Measurements from ENCODE around the gene SLC25A47. TPM values are rescaled to one million over a fixed set of nuclear protein-coding genes. Genes with fewer than 3 reads are reported as not detected.

SLC25A47 gene
- total RNA-seq, 2 donors from 2014 or later = not detected

DNA sequence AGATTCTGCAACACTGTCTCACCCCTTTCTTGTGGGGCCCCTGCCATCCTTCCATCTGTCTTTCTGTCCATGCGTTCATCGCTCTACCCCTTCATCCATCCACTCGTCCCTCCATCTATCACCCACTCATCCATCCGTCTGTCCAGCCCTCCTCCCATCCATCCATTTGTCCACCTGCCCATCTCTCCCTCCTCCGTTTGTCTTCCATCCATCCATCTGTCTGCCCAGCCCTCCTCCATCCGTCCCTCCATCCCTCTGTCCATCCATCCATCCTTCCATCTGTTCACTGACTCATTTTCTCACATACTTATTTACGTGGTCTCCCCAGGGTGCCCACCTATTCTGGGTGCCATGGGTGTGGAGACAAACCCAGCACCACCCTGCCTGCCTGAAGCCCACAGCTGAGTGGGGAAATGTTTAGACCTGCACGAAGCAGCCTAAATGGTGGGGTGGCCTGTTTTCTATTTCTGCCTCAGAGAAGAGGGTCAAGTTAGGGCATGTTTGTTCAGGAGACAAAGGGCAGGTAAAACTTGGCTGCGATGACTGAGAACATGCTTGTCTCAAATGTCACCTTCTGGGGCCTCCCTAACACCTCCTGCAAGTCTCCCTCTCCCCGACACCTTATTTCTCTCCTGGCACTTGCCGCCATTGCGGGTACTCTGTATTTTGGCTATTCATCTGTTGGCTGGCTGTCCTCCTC is 2.8 kb upstream of the SLC25A47 start:
- Histone ChIP-seq H3K9me3 (no peaks in the 10 kb centered on the region), H3K36me3 (no peaks in the 10 kb centered on the region), H3K27ac (no peak overlapping the region), H3K27me3 (replicated peaks; ENCODE audit: insufficient read depth) (no peaks in the 10 kb centered on the region), H3K4me3 (no peak overlapping the region), H3K4me1 (ENCODE audit: control insufficient read depth in 1 of 2, low read depth in 2 of 2) (peaks cover 2 to 9% of the 10 kb centered on the region in 2 donors)
- no peak for DNase-seq (ENCODE audit: low spot score)
- TF ChIP-seq, protein P1, sequence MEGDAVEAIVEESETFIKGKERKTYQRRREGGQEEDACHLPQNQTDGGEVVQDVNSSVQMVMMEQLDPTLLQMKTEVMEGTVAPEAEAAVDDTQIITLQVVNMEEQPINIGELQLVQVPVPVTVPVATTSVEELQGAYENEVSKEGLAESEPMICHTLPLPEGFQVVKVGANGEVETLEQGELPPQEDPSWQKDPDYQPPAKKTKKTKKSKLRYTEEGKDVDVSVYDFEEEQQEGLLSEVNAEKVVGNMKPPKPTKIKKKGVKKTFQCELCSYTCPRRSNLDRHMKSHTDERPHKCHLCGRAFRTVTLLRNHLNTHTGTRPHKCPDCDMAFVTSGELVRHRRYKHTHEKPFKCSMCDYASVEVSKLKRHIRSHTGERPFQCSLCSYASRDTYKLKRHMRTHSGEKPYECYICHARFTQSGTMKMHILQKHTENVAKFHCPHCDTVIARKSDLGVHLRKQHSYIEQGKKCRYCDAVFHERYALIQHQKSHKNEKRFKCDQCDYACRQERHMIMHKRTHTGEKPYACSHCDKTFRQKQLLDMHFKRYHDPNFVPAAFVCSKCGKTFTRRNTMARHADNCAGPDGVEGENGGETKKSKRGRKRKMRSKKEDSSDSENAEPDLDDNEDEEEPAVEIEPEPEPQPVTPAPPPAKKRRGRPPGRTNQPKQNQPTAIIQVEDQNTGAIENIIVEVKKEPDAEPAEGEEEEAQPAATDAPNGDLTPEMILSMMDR (IDR thresholded peaks at IDR 0.05) = no peak
- ATAC-seq (ENCODE audit: insufficient number of reproducible peaks, low FRiP score, low read depth) = no peak

DNA sequence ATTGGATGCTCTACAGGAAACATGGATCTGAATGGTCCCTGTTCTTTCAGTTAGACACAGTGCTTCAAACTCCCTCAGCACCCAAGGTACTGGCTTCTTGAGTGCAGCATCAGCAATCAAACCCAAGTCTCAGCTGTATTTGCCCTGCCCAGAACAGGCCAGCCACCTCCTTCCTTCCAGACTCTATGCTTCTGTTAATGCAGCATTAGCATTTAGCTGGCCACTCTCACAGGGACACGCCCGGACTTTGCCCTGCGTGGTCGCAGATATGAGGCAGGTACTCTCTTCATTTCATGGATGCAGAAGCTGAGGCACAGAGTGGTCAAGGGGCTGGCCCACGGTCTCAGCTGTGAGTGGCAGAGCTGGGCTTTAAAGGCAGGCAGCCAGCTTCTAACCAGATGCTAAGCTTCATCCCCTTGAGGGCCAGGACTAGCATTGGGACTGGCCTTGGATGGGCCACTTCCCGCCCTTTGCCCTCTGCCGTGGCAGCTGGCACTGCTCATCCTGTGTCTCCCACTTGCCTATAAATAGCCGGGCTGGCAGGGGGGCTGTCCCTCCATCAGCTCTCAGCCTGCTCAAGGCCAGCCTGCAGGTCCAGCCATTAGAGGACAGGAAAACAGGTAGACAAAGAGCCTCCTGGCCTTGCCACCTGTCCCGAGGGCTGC is 1.5 kb upstream of the SLC25A47 start:
- no peak overlapping the region for H3K27ac ChIP-seq
- H3K36me3 ChIP-seq = no peaks in the 10 kb centered on the region
- TF ChIP-seq, protein P1 (IDR thresholded peaks at IDR 0.05) = no peak
- H3K4me1 ChIP-seq (ENCODE audit: control insufficient read depth in 1 of 2, low read depth in 2 of 2) = peaks cover 2 to 19% of the 10 kb centered on the region in 2 donors
- no peak for ATAC-seq (ENCODE audit: insufficient number of reproducible peaks, low FRiP score, low read depth)
- no peak for DNase-seq (ENCODE audit: low spot score)
- H3K9me3 ChIP-seq = no peaks in the 10 kb centered on the region
- no peaks in the 10 kb centered on the region for H3K27me3 ChIP-seq (replicated peaks; ENCODE audit: insufficient read depth)
- H3K4me3 ChIP-seq = no peak overlapping the region

DNA sequence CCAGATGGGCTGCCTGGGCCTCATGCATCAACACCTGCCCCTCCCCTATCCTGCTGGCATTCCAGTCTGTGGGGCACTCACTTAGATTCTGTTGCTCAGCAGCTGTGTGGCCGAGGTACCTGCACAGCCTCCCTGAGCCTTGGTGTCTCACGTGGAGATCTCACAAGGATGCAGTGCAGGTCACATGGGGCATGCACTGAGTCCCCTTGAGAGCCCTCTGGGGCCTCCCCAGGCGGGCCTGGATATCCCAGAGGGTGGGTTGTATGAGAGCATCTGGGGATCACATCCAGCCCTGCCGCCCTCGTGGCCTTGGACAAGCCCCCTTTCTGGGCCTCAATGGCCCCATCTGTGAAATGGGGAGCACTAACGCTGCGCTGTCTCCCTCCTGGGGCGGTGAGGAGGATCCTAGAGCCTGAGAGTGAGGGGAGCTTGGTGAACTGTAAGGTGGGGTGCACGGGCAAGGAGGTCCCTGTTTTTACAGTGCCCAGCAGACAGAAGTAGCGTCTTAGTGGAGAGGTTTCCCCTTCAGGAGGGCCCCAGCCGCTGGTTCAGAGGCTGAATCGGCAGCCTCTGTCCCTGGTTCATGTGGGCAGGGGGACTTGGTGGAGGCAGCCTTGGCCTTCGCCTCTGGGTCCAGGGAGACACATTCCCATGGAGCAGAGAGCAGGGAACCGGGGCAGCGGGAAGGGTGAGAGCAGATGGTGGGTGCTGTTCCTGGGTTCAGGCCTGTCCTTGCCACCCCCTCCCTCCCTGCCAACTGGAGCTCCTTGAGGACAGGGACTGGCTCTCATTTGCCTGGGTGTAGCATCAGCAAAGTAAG is 791 bp upstream of the SLC25A47 start:
- DNase-seq (ENCODE audit: low spot score) = no peak
- TF ChIP-seq, protein P1 (IDR thresholded peaks at IDR 0.05) = no peak
- Histone ChIP-seq H3K4me1 (ENCODE audit: control insufficient read depth in 1 of 2, low read depth in 2 of 2) (peaks cover 2 to 19% of the 10 kb centered on the region in 2 donors), H3K27me3 (replicated peaks; ENCODE audit: insufficient read depth) (no peaks in the 10 kb centered on the region), H3K27ac (no peak overlapping the region), H3K9me3 (no peaks in the 10 kb centered on the region), H3K4me3 (no peak overlapping the region), H3K36me3 (no peaks in the 10 kb centered on the region)
- no peak for ATAC-seq (ENCODE audit: insufficient number of reproducible peaks, low FRiP score, low read depth)

DNA sequence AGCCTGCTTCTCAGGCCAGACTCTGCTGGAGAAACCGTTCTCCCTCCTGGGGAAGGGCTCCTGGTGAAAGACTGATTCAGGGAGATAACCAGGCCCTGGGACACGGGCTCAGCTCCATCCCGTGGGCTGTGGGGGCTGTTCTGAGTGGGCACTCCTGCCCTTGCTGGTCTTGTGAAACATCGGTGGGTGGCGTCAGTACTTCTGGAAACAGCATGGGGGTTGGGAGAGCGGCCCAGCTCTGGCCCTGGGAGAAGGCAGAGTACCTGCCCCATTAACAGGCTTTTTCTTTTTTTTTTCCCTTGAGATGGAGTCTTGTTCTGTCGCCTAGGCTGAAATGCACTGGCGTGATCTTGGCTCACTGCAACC is 786 bp downstream of the SLC25A47 start:
- DNase-seq (ENCODE audit: low spot score) (no peak), ATAC-seq (ENCODE audit: insufficient number of reproducible peaks, low FRiP score, low read depth) (no peak)
- TF ChIP-seq, protein P1 (IDR thresholded peaks at IDR 0.05) = no peak
- Histone ChIP-seq H3K27me3 (replicated peaks; ENCODE audit: insufficient read depth) (no peaks in the 10 kb centered on the region), H3K27ac (no peak overlapping the region), H3K4me1 (ENCODE audit: control insufficient read depth in 1 of 2, low read depth in 2 of 2) (peaks cover 0 to 13% of the 10 kb centered on the region in 2 donors), H3K36me3 (no peaks in the 10 kb centered on the region), H3K9me3 (no peaks in the 10 kb centered on the region), H3K4me3 (no peak overlapping the region)

DNA sequence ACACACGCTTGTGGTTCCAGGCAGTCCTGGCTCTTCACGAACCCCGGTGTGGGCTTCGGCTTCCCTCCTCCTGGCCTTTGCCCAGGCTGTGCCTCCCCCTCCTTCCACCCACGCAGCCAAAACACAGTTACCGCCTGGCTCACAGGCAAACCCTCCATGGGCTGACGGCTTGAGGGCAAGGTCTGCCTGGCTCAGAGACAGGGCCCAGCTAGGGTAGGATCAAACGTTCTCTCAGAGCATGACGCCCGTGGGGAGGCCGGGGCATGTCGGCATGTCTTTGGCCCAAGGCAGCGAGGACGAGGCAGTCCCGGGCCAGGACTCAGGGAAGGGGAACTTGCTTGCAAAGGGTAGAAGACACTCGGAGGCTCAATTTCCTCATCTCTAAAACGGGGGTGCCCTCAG is 2.1 kb downstream of the SLC25A47 start:
- Histone ChIP-seq H3K27me3 (replicated peaks; ENCODE audit: insufficient read depth) (no peaks in the 10 kb centered on the region), H3K4me3 (no peak overlapping the region), H3K36me3 (no peaks in the 10 kb centered on the region), H3K9me3 (no peaks in the 10 kb centered on the region), H3K4me1 (ENCODE audit: control insufficient read depth in 1 of 2, low read depth in 2 of 2) (peaks cover 0 to 13% of the 10 kb centered on the region in 2 donors), H3K27ac (no peak overlapping the region)
- ATAC-seq (ENCODE audit: insufficient number of reproducible peaks, low FRiP score, low read depth) = no peak
- TF ChIP-seq, protein P1 (IDR thresholded peaks at IDR 0.05) = no peak
- DNase-seq (ENCODE audit: low spot score) = no peak

Data from thoracic aorta (tissue), 2 donors.